DND-41 (cell line): ENCODE results near the gene TOMM20.

Source experiments
- EZH2 ChIP-seq: IDR thresholded peaks from 3 replicates; pipeline ENCODE4 v1.6.1; 2012; ENCODE audit warnings: borderline replicate concordance, low read depth, mild to moderate bottlenecking, moderate library complexity, low read length, inconsistent platforms; ENCODE audit not compliant: severe bottlenecking
- TF ChIP-seq, protein P1 (sequence below): IDR thresholded peaks from 2 replicates; pipeline ENCODE4 v1.5.1; 2012; ENCODE audit warnings: borderline replicate concordance, low read length, moderate library complexity, mild to moderate bottlenecking; ENCODE audit not compliant: poor library complexity, severe bottlenecking; ENCODE audit errors: extremely low read depth

DNA sequence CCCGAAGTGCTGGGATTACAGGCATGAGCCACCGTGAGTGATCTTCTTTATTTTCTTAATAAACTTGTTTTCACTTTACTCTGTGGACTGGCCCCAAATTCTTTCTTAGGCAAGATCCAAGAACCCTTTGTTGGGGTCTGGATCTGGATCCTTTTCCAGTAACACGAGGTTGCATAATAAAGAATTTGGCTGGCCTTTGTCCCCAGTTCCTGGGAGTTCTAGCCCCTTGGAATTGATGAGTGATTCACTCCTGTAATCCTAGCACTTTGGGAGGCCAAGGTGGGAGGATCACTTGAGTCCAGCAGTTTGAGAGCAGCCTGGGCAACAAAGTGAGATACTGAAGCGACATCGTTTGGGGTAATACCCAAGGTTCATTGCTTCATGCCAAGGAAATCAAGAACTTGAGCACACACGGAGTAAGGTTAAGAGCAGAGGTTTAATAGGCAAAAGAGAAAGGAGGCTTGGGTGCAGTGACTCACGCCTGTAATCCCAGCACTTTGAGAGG is 2.2 kb upstream of the TOMM20 start:
- TF ChIP-seq, protein P1, sequence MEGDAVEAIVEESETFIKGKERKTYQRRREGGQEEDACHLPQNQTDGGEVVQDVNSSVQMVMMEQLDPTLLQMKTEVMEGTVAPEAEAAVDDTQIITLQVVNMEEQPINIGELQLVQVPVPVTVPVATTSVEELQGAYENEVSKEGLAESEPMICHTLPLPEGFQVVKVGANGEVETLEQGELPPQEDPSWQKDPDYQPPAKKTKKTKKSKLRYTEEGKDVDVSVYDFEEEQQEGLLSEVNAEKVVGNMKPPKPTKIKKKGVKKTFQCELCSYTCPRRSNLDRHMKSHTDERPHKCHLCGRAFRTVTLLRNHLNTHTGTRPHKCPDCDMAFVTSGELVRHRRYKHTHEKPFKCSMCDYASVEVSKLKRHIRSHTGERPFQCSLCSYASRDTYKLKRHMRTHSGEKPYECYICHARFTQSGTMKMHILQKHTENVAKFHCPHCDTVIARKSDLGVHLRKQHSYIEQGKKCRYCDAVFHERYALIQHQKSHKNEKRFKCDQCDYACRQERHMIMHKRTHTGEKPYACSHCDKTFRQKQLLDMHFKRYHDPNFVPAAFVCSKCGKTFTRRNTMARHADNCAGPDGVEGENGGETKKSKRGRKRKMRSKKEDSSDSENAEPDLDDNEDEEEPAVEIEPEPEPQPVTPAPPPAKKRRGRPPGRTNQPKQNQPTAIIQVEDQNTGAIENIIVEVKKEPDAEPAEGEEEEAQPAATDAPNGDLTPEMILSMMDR = no peak
- no peak for TF ChIP-seq EZH2
